HL-60 (cell line): Measurements from ENCODE around the gene TRPM2.
A peak's percentile ranks its signal among the peaks of the same experiment; 100 is the strongest.

Experiments used
- DNase-seq, 2 experiments: peaks; one replicate each; pipeline ENCODE4 v3.0.0-alpha.2; 2010 to 2020; ENCODE audit warnings: low read depth in 1 of 2, low spot score in 1 of 2
- H3K27ac ChIP-seq: fragments of 250-450 bp; sonication (Bioruptor Pico); replicated peaks from 2 replicates; pipeline ENCODE4 v1.5.1; 2020; ENCODE audit warnings: mild to moderate bottlenecking, moderate library complexity
- H3K27me3 ChIP-seq: fragments of 250-450 bp; sonication (Bioruptor Pico); 2 replicates; pipeline ENCODE4 v1.5.1; 2021; ENCODE audit warnings: mild to moderate bottlenecking, moderate library complexity; ENCODE audit not compliant: insufficient read depth, poor library complexity, severe bottlenecking
- H3K4me3 ChIP-seq: replicated peaks from 2 replicates; pipeline ENCODE4 v1.5.1; 2011; ENCODE audit warnings: mild to moderate bottlenecking, control low read depth, low read length; ENCODE audit not compliant: insufficient read depth
- GABPA ChIP-seq: IDR thresholded peaks from 2 replicates; pipeline ENCODE4 v1.6.1; 2012; ENCODE audit warnings: low read depth
- POLR2AphosphoS5 ChIP-seq: IDR thresholded peaks from 2 replicates; pipeline ENCODE4 v1.6.1; 2012; ENCODE audit warnings: low read depth
- SPI1 ChIP-seq: IDR thresholded peaks from 2 replicates; pipeline ENCODE4 v1.6.1; 2012; ENCODE audit warnings: low read depth, mild to moderate bottlenecking, borderline replicate concordance
- TF ChIP-seq, protein P1 (sequence below): IDR thresholded peaks from 2 replicates; pipeline ENCODE4 v1.6.1; 2012; ENCODE audit warnings: low read depth; ENCODE audit not compliant: insufficient replicate concordance
- TF ChIP-seq, protein P2 (sequence below): IDR thresholded peaks from one replicate; pipeline ENCODE4 v1.5.1; 2011; ENCODE audit warnings: low read length, control low read depth, inconsistent platforms; ENCODE audit not compliant: insufficient read depth

The TRPM2 gene

DNA sequence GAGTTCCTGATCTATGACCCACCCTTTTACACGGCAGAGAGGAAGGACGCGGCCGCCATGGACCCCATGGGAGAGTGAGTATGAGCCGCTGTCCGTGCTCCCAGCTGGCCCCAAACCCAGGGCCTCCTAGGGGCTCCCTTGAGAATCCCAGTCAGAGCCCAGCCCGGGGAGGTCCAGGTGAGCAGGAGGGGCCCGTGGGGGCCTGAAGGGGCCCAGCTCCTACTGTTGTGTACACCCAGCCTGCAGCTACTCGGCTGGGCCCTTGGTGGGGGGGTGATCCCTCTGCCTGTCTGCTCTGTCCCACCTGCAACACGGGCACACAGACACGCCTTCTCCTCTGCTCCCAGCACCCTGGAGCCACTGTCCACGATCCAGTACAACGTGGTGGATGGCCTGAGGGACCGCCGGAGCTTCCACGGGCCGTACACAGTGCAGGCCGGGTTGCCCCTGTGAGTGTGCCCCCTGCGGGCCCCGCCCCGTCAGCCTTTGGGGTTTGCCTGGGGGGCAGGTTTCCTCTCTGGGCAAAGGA, 73.3 kb downstream of the TRPM2 start:
- H3K27me3 ChIP-seq = no peaks in the 10 kb centered on the region
- H3K4me3 ChIP-seq = no peak overlapping the region
- no peak for TF ChIP-seq SPI1
- no peak for TF ChIP-seq GABPA
- TF ChIP-seq, protein P1, sequence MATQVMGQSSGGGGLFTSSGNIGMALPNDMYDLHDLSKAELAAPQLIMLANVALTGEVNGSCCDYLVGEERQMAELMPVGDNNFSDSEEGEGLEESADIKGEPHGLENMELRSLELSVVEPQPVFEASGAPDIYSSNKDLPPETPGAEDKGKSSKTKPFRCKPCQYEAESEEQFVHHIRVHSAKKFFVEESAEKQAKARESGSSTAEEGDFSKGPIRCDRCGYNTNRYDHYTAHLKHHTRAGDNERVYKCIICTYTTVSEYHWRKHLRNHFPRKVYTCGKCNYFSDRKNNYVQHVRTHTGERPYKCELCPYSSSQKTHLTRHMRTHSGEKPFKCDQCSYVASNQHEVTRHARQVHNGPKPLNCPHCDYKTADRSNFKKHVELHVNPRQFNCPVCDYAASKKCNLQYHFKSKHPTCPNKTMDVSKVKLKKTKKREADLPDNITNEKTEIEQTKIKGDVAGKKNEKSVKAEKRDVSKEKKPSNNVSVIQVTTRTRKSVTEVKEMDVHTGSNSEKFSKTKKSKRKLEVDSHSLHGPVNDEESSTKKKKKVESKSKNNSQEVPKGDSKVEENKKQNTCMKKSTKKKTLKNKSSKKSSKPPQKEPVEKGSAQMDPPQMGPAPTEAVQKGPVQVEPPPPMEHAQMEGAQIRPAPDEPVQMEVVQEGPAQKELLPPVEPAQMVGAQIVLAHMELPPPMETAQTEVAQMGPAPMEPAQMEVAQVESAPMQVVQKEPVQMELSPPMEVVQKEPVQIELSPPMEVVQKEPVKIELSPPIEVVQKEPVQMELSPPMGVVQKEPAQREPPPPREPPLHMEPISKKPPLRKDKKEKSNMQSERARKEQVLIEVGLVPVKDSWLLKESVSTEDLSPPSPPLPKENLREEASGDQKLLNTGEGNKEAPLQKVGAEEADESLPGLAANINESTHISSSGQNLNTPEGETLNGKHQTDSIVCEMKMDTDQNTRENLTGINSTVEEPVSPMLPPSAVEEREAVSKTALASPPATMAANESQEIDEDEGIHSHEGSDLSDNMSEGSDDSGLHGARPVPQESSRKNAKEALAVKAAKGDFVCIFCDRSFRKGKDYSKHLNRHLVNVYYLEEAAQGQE = no peak
- TF ChIP-seq, protein P2, sequence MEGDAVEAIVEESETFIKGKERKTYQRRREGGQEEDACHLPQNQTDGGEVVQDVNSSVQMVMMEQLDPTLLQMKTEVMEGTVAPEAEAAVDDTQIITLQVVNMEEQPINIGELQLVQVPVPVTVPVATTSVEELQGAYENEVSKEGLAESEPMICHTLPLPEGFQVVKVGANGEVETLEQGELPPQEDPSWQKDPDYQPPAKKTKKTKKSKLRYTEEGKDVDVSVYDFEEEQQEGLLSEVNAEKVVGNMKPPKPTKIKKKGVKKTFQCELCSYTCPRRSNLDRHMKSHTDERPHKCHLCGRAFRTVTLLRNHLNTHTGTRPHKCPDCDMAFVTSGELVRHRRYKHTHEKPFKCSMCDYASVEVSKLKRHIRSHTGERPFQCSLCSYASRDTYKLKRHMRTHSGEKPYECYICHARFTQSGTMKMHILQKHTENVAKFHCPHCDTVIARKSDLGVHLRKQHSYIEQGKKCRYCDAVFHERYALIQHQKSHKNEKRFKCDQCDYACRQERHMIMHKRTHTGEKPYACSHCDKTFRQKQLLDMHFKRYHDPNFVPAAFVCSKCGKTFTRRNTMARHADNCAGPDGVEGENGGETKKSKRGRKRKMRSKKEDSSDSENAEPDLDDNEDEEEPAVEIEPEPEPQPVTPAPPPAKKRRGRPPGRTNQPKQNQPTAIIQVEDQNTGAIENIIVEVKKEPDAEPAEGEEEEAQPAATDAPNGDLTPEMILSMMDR = no peak
- TF ChIP-seq POLR2AphosphoS5 = no peak
- H3K27ac ChIP-seq = no peak overlapping the region
- DNase-seq = no peak

DNA sequence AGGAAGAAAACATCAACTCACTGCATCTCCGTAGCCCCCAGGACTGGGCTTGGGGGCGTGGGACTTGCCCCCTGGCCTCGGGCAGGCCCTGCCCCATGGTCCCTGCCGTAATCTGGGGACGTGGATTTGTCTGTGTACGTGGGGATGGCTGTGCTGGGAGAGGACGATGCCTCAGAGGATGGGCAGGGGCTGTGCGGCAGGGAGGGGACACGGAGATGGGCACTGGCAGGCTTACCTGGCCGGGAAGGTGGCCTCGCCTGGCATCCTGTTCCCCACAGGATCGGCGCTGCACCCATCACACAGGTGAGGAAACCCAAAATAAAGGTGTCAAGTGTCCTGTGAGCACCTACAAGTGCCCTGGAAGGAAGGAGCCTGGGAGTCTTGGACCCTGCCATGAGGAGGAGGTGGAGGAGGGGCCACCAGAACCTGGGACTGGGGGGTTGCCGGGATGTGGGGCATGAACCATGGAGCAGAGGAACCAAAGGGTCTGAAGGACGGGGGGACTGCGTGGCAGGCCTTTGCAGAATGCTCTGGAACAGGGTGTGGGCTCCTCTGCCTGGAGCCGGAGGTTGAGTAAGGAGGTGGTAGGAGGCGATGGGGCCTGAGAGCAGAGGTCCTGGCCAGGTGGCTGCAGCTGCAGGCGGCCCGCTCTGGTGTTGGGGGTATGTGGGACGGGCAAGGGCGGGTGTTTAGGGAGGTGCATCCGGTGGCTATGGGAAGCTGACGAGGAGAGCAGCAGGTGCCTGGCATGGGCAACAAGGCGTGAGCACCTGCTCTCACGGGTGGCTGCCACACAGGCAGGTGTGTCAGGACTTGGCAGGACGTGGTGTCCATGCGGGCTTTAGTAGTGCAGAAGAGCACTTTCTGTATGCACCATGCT, 74.1 kb downstream of the TRPM2 start:
- H3K27ac ChIP-seq = no peak overlapping the region

DNA sequence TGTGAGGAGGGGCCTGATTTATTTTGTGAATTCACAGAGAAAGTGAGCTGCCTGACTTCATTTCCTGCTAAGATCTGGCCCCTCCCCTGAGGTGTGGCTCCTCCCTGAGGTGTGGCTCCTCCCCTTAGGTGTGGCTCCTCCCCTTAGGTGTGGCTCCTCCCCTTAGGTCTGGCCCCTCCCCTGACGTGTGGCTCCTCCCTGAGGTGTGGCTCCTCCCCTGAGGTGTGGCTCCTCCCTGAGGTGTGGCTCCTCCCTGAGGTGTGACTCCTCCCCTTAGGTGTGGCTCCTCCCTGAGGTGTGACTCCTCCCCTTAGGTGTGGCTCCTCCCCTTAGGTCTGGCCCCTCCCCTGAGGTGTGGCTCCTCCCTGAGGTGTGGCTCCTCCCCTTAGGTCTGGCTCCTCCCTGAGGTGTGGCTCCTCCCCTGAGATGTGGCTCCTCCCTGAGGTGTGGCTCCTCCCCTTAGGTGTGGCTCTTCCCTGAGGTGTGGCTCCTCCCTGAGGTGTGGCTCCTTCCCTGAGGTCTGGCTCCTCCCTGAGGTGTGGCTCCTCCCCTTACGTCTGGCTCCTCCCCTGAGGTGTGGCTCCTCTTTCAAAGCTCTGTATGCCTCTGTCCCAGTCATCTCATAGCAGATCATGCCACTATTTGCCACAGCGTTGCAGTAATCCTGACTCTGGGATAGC, 75.0 kb downstream of the TRPM2 start:
- DNase-seq = peak; percentile 50 to 54
- TF ChIP-seq POLR2AphosphoS5 = peak; percentile 23; the same call in 1 of the 2 replicates
- TF ChIP-seq SPI1 = no peak
- Histone ChIP-seq H3K4me3 (no peak overlapping the region), H3K27me3 (no peaks in the 10 kb centered on the region), H3K27ac (no peak overlapping the region)

More for the DNA sequence above, 74.1 kb downstream of the TRPM2 start:
- Histone ChIP-seq H3K4me3 (no peak overlapping the region), H3K27me3 (no peaks in the 10 kb centered on the region)
- TF ChIP-seq POLR2AphosphoS5 (no peak), GABPA (no peak)
- TF ChIP-seq, protein P1 = no peak
- no peak for DNase-seq

DNA sequence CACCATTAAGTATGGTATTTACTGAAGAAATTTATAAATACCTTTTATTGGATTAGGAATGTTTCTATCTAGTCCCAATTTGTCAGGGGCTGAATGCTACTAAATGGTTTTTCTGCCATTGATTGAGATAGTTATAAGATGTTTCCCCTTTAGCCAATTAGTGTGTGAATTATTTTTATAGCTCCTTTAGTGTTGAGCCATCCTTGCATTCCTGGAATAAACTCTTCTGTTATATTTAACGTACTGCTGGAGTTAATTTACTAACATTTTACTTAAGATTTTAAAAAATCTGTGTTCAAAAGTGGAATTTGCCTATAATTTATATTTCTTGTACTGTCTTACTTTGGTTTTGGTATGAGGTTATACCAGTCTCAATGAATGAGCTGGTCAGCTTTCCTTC, 76.5 kb downstream of the TRPM2 start:
- no peaks in the 10 kb centered on the region for H3K27me3 ChIP-seq
- TF ChIP-seq, protein P2 = no peak
- TF ChIP-seq, protein P1 = no peak
- TF ChIP-seq SPI1 (no peak), POLR2AphosphoS5 (no peak), GABPA (no peak)
- no peak overlapping the region for H3K27ac ChIP-seq
- no peak overlapping the region for H3K4me3 ChIP-seq
- DNase-seq = no peak
